HEK293 (cell line): ENCODE results near the gene KRTAP10-4.

ENCODE experiments used
- BCL6B ChIP-seq: fragments of 450-650 bp; formaldehyde crosslinking; IDR thresholded peaks from 2 replicates; pipeline ENCODE4 v1.5.1; 2017; ENCODE audit warnings: missing biosample characterization, missing genetic modification characterization
- GLI4 ChIP-seq: fragments of 450-650 bp; formaldehyde crosslinking; IDR thresholded peaks from 2 replicates; pipeline ENCODE4 v1.5.1; 2016; ENCODE audit warnings: missing biosample characterization, missing genetic modification characterization
- ZBTB17 ChIP-seq: fragments of 450-650 bp; formaldehyde crosslinking; IDR thresholded peaks from 2 replicates; pipeline ENCODE4 v1.5.1; 2016; ENCODE audit warnings: missing biosample characterization, missing genetic modification characterization
- ZNF274 ChIP-seq, 2 experiments: fragments of 200-500 bp in 1 of 2; fragments of 450-650 bp in 1 of 2; sonication (Bioruptor generic) in 1 of 2; formaldehyde crosslinking in 1 of 2; IDR thresholded peaks; 2 replicates each; pipeline versions ENCODE4 v1.5.1 to v1.6.1; 2014 to 2016; ENCODE audit warnings: borderline replicate concordance in 1 of 2, inconsistent platforms in 1 of 2, low read length in 1 of 2, missing biosample characterization in 1 of 2, missing genetic modification characterization in 1 of 2
- ZNF423 ChIP-seq: fragments of 450-650 bp; formaldehyde crosslinking; IDR thresholded peaks from 2 replicates; pipeline ENCODE4 v1.5.1; 2016; ENCODE audit warnings: missing biosample characterization, missing genetic modification characterization

GRCh38 chr21:44572959-44573583 is 458 bp upstream of the KRTAP10-4 start:
- TF ChIP-seq ZNF274 (IDR thresholded peaks at IDR 0.05; ENCODE audit: low read length) (no peak), ZNF274 (tag by site-specific recombination; IDR thresholded peaks at IDR 0.05; ENCODE audit: borderline replicate concordance) (no peak), GLI4 (tag by site-specific recombination) (no peak), ZBTB17 (tag by site-specific recombination) (no peak), ZNF423 (tag by site-specific recombination) (no peak), BCL6B (tag by site-specific recombination) (no peak)
